GM19397 (cell line): ENCODE results near the gene RPUSD1.

Experiments
- ATAC-seq: cut with Tn5 transposase; IDR thresholded peaks from one replicate; pipeline ENCODE4 v1.9.1; 2021; ENCODE audit warnings: mild to moderate bottlenecking, moderate library complexity; ENCODE audit not compliant: unreplicated experiment

The RPUSD1 gene

DNA sequence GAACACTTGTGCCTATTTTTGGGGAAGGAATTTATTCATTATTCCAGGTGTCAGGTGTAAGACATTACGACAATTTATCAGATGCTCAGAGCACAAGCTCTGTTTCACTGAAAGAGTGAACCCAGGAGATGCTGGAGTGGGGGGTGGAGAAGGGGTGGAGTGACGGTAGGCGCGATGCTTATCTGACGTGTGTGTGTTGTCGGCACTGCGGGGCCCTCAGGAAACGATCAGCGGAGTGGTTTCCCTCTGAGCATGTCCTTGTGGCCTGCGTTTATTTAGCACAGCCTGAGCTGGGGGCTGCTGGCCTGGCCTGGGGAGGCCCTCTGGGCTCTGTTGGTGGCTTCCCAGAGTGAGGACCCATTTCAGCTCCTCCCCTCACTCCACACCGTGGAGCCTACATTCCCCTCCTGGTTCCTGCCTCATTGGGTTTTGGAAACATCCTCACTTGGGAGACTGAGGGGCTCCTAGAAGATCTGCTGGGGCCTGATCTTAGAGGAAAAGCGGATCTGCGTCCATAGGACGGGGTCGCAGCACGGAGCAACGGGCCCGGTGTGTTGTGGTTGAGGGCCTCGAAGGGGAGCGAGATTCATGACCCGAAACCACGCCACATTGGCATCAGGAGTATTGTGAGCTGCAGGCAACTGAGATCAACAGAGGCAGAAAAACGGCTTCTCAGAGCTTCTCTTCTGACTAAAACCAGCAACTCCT lies 31.3 kb upstream of the RPUSD1 start:
- ATAC-seq = no peak

DNA sequence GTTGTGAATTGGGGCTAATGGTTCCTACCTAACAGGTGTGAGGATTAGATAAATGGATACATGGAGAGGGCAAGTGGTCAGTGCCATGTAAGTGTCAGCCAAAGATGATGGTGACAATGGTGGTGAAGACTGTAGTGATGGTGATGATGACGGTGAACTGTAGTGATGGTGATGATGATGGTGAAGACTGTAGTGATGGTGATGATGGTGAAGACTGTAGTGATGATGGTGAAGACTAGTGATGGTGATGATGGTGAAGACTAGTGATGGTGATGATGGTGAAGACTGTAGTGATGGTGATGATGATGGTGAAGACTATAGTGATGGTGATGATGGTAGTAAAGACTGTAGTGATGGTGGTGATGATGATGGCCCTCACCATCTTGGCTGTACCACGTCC lies 30.4 kb upstream of the RPUSD1 start:
- ATAC-seq = no peak

GRCh38 chr16:818132-818531 lies 30.0 kb upstream of the RPUSD1 start:
- no peak for ATAC-seq

- no peak for ATAC-seq
Observed at GRCh38 chr16:817001-817906, 29.1 kb upstream of the RPUSD1 start.

- no peak for ATAC-seq
Observed at GRCh38 chr16:815861-816260, 27.7 kb upstream of the RPUSD1 start.

DNA sequence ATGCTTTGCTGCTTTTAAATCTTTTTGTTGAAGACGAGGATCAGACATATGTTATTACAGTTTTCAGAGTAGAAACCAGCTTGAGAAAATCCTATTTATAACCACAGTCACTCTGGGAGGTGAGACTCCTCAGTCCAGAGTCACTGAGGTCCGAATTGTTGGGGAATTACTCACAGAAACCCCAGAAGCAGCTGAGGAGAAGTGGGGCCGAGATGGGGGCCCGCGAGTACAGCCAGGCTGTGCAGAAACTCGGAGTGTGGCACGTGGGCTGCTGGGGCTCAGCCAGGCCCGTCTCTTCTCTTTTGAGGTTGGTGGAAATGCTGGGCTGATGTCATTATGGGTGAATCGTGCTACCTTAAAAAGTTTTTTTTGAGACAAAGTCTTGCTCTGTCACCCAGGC lies 26.8 kb upstream of the RPUSD1 start:
- ATAC-seq = no peak

GRCh38 chr16:813916-814412 lies 25.8 kb upstream of the RPUSD1 start:
- no peak for ATAC-seq

GRCh38 chr16:813204-813915 lies 25.2 kb upstream of the RPUSD1 start:
- no peak for ATAC-seq

GRCh38 chr16:808085-808386 lies 19.9 kb upstream of the RPUSD1 start:
- ATAC-seq = no peak

DNA sequence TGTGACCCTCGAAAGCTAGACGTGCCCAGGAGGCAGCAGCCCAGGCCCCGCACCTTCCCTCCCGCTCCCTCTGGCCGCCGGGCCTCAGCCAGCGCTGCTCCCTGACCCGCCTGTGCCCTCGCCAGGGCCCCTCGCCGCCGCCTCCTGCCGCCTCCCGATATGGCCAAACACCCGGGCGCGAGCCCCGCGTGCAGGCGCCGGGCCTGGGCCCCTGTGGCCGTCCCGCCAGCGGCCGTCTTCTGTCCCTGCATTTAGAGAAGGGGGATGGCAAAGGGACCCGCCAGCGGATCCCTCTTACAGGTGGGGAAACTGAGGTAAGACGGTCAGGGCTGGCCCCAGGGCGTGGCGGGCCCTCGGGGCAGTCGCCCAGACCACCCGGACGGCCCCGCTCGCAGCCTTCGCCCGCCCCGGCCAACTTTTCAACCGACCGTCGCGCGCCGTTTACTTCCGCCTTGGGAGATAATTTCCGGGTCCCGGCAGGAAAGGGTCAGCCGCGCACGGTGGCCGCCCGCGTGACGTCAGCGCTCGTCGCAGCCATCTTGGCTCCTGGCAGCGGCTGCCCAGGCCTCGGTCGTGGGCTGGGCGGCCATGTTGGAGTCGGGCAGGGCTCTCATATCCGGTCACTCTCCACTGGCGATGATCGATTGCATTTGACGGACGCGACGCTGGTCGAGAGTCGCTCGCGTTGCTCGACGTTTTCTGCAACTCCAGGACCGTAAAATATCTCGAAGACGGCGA lies 19.3 kb upstream of the RPUSD1 start:
- ATAC-seq = peak; percentile 92

DNA sequence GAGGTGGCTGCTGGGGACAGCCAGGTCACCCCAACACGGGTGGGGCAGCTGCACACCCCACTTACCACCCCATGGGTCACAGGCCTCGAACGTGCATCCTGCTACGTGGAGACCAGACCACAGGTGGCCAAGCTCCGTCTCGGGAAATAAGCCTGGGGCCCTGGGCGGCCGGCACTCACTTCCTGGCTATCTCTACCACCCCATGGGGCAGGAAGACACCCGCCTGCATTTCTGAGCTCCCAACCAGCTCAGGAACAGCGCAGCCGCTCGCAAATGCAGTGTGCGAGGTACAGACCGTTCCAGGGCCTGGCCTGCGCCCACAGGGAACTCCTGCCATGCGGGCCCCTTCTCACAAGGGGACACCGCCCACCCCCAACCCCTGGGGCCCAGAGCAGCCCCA lies 17.3 kb upstream of the RPUSD1 start:
- ATAC-seq = no peak

GRCh38 chr16:804193-805048 lies 16.2 kb upstream of the RPUSD1 start:
- no peak for ATAC-seq

GRCh38 chr16:803754-804080 lies 15.5 kb upstream of the RPUSD1 start:
- no peak for ATAC-seq

DNA sequence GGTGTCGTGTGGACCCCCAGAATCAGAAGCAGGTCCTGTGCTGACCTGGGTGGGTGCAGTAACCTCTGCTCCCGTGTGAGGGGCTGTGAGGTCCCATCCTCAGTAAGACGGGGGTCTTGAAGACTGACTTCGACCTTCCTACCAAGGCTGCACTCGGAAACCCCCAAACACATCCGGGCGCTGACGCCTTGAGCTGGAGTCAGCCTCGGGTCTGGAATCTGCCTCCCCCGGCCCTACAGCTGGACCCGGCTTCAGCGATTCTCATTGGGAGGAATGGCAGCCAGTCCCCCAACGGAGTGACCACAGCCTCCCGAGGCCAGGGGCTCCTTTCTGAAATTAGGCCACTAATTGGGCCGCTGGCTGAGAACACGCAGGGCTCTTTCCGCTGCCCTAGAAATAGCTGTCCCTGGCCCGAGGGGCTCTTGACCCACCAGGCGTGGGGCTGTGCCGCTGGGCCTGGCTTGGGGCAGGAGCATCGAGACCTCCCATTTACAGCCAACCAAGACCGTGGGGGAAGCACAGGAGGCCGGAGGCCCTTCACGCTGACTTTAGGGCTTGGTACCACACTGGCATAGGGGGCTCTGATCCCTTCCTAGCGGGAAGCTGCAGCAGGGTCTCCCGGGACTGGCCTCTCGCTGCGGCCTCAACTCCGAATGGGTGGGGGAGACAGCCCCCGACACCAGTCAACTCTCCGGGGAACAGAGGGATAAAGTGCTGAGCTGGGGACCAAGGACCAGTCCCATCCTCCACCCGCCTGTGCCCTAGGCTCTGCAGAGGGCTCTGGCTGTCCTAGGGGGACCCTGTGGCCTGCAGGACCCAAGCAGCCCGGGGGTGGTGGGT lies 15.0 kb upstream of the RPUSD1 start:
- no peak for ATAC-seq

DNA sequence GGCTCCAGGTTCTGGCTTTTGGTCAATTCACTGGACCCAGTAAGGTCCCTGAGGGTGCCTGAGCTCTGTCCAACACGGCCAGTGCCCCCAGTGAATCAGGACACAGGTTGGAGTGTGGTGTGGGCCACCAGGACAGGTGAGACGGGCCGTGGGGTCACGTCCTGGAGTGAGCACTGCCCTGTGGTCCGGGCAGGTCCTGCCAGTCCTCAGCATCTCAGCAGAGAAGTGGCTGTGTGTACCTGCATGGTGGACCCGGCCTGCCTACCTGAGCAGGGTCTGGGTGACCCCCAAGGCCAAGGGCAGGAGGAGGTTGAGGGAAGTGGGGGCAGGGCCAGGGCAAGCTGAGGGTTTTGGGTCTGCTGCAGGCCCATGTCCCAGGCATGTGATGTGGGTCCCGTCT lies 14.3 kb upstream of the RPUSD1 start:
- no peak for ATAC-seq

- no peak for ATAC-seq
Observed at GRCh38 chr16:801584-802363, 13.6 kb upstream of the RPUSD1 start.

GRCh38 chr16:800834-801511 lies 12.8 kb upstream of the RPUSD1 start:
- no peak for ATAC-seq
